AML-193 (cell line): ENCODE data around the gene DHX58.

ENCODE experiments used
- DNase-seq, 2 experiments: peaks; one replicate each; lab custom pipeline; 2025; lab: John Stamatoyannopoulos, UW

DHX58 gene

GRCh38 chr17:42053731-42054500 lies 58.6 kb downstream of the DHX58 start:
- DNase-seq: no peak

DNA sequence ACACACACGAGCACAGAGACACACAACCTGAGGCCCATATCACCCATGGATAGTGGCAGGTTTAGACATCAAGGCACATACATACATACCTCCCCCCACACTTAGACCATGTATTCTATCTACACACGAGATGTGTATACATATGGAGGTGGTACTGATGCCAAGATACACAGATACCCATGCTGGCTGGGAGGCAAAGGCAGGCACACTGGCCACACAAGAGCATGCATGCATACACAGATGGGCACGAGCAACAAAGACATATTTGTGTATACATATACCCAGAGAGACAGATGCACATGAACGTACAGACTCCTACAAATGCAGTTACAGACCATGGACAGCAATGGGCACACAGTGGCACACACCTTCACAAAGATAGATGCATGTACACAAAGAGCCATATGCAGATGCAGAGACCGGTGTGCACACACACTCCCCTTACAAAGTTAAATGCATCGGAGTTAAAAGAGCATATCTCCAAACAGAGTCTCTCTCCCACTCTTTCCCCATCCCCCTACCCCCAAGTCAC lies 60.1 kb downstream of the DHX58 start:
- no peak for DNase-seq

DNA sequence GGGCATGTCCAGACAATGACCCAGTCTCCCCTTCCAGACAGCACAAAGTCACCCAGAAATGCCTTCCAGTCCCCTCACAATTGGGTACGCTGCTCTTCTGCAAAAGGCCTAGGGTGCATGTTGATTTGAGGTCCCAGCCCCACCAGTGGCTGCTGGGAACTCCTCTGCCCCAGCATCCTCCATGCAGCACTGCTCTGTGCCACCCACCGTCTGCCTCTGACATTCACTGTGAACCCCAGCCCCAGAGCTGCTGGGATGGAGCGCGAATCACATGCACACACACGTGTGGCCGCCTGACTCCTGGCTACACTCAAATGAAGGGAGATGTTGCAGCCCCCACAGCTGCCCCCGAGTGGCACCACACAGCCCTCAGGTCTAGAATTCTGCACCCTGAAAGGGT lies 60.9 kb downstream of the DHX58 start:
- no peak for DNase-seq
